Astrocyte of the spinal cord (primary cell): ENCODE results near the gene CEP128.

Experiments
- DNase-seq: peaks from one replicate; pipeline ENCODE4 v3.0.0; 2011; ENCODE audit warnings: low read depth, low spot score
- H3K4me3 ChIP-seq: 2 replicates; pipeline ENCODE4 v1.5.1; 2011; ENCODE audit warnings: low read depth, mild to moderate bottlenecking, low read length, moderate library complexity
- in situ Hi-C: cut with HindIII; loops from 2 replicates; pipeline ENCODE4 v1.10.0; 2017; ENCODE audit warnings: low sequenced_read_pairs
- TF ChIP-seq, protein P1 (sequence below): IDR thresholded peaks from 2 replicates; pipeline ENCODE4 v1.5.1; 2012; ENCODE audit warnings: low read depth, mild to moderate bottlenecking, low read length, inconsistent platforms

Gene CEP128

DNA sequence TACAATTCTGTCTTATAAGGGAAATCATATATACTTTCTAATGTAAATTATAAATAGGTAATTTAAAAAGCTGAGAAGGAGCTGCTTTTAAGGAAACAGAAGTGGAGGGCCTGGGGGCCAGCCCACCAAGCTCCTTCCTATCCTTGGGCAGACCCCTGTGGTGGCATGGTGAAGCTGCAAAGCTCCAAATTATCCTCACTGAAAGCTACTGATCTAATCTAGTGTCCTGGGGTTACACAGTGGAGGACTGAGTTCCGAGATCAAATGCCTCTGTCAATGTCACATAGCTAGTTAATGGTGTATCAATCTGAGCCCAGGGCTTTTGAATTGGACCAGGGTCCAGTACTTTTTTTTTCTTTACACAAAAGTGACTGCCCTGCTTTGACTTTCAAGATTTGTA, 355.4 kb downstream of the CEP128 start:
- in situ Hi-C loops, result no loop called here
- TF ChIP-seq, protein P1, sequence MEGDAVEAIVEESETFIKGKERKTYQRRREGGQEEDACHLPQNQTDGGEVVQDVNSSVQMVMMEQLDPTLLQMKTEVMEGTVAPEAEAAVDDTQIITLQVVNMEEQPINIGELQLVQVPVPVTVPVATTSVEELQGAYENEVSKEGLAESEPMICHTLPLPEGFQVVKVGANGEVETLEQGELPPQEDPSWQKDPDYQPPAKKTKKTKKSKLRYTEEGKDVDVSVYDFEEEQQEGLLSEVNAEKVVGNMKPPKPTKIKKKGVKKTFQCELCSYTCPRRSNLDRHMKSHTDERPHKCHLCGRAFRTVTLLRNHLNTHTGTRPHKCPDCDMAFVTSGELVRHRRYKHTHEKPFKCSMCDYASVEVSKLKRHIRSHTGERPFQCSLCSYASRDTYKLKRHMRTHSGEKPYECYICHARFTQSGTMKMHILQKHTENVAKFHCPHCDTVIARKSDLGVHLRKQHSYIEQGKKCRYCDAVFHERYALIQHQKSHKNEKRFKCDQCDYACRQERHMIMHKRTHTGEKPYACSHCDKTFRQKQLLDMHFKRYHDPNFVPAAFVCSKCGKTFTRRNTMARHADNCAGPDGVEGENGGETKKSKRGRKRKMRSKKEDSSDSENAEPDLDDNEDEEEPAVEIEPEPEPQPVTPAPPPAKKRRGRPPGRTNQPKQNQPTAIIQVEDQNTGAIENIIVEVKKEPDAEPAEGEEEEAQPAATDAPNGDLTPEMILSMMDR, result no peak
- no peak for DNase-seq
- no peak overlapping the region for H3K4me3 ChIP-seq

DNA sequence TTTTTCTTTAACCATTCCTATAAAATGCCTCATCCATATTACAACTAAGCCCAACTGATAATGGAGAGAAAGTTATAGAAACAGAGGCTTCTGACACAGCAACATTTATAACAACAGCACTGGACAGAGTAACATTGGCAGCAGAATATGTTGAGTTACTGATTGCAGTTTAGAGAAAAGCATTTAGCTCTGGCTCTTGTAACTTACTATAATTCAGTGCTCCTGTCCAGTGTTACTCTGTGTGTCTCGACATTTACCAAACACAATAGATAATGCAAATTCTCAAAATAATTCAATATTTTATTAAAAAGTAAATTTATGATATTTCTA, 356.1 kb downstream of the CEP128 start:
- in situ Hi-C loops, result no loop called here
- no peak for DNase-seq
- TF ChIP-seq, protein P1, result no peak
- no peak overlapping the region for H3K4me3 ChIP-seq

GRCh38 chr14:80584744-80585505, 356.6 kb downstream of the CEP128 start:
- in situ Hi-C loops, result no loop called here
- no peak overlapping the region for H3K4me3 ChIP-seq
- TF ChIP-seq, protein P1, result no peak
- DNase-seq, result peak; percentile 48

DNA sequence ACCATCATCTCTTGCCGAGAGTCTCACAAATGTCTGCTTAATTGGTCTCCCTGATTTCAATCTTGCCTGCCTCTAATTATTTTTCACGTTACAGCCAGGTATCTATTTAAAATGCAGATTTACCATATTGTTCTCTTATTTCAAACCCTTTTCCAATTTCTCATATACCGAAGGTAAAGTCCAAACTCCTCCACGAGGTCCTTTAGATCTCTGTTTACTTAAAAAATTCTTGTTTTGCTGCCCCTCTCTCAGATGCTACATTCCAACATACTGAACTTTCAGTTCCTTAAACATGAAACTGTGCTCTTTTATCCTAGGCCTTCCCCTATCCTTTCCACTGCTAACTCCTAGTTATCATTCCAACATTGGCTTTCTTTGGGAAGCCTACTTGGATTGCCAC, 363.9 kb downstream of the CEP128 start:
- H3K4me3 ChIP-seq, result no peak overlapping the region
- TF ChIP-seq, protein P1, result no peak
- in situ Hi-C loops, result no loop called here
- no peak for DNase-seq

- in situ Hi-C loops, result no loop called here
- no peak overlapping the region for H3K4me3 ChIP-seq
- TF ChIP-seq, protein P1, result no peak
- DNase-seq, result no peak
Measured at GRCh38 chr14:80576401-80576800, 365.1 kb downstream of the CEP128 start.

GRCh38 chr14:80575763-80576162, 365.8 kb downstream of the CEP128 start:
- no peak overlapping the region for H3K4me3 ChIP-seq
- DNase-seq, result no peak
- TF ChIP-seq, protein P1, result no peak
- in situ Hi-C loops, result no loop called here

- no peak for DNase-seq
- TF ChIP-seq, protein P1, result no peak
- no peak overlapping the region for H3K4me3 ChIP-seq
- in situ Hi-C loops, result no loop called here
Measured at GRCh38 chr14:80572666-80573065, 368.9 kb downstream of the CEP128 start.
